GM23338 (cell line): ENCODE results near the gene C6orf89. TPM values are rescaled to one million over a fixed set of nuclear protein-coding genes. Genes with fewer than 3 reads are reported as not detected.

ENCODE experiments used
- ATAC-seq: fragments of 200-7000 bp; cut with Tn5 transposase; 3 replicates; pipeline ENCODE4 v1.9.1; 2020
- DNase-seq: peaks from one replicate; pipeline ENCODE4 v3.0.0-alpha.2; 2015; ENCODE audit warnings: low spot score
- H2AFZ ChIP-seq: fragments of 200-600 bp; sonication (generic); 2 replicates; pipeline ENCODE4 v1.8.0; 2016; ENCODE audit warnings: antibody characterized with exemption, mild to moderate bottlenecking, moderate library complexity
- H3F3A ChIP-seq: fragments of 200-600 bp; sonication (generic); replicated peaks from 2 replicates; pipeline ENCODE4 v1.8.0; 2017; ENCODE audit warnings: antibody characterized with exemption, mixed run types, low read depth
- H3K27ac ChIP-seq: fragments of 200-600 bp; sonication (generic); 2 replicates; pipeline ENCODE4 v1.6.1; 2016; ENCODE audit warnings: low read depth
- H3K27me3 ChIP-seq: fragments of 200-600 bp; sonication (generic); 2 replicates; pipeline ENCODE4 v1.8.0; 2016; ENCODE audit warnings: mild to moderate bottlenecking, mixed run types, moderate library complexity; ENCODE audit not compliant: insufficient read depth
- H3K36me3 ChIP-seq: fragments of 200-600 bp; sonication (generic); 2 replicates; pipeline ENCODE4 v1.8.0; 2016; ENCODE audit warnings: mild to moderate bottlenecking; ENCODE audit not compliant: insufficient read depth
- H3K4me1 ChIP-seq: fragments of 200-600 bp; sonication (generic); 2 replicates; pipeline ENCODE4 v1.8.0; 2016; ENCODE audit warnings: mild to moderate bottlenecking, moderate library complexity; ENCODE audit not compliant: insufficient read depth
- H3K4me2 ChIP-seq: fragments of 200-600 bp; sonication (generic); 2 replicates; pipeline ENCODE4 v1.7.1; 2017; ENCODE audit warnings: mixed run types
- H3K4me3 ChIP-seq: fragments of 200-600 bp; sonication (generic); 2 replicates; pipeline ENCODE4 v1.6.1; 2016; ENCODE audit warnings: mixed run types
- H3K79me2 ChIP-seq: fragments of 200-600 bp; sonication (generic); replicated peaks from 2 replicates; pipeline ENCODE4 v1.8.0; 2017; ENCODE audit warnings: mild to moderate bottlenecking; ENCODE audit not compliant: insufficient read depth
- H3K9me2 ChIP-seq: fragments of 200-600 bp; sonication (generic); 2 replicates; pipeline ENCODE4 v1.8.0; 2017; ENCODE audit not compliant: insufficient read depth
- H4K20me1 ChIP-seq: fragments of 200-600 bp; sonication (generic); replicated peaks from 2 replicates; pipeline ENCODE4 v1.8.0; 2017; ENCODE audit warnings: mild to moderate bottlenecking; ENCODE audit not compliant: insufficient read depth
- H3K27ac Mint-ChIP-seq: 2 replicates; pipeline ENCODE4 v1.8.0; 2020; ENCODE audit warnings: inconsistent platforms, mild to moderate bottlenecking, moderate library complexity, mixed read lengths
- H3K27me3 Mint-ChIP-seq: 3 replicates; pipeline ENCODE4 v1.8.0; 2022; ENCODE audit warnings: low read depth, mild to moderate bottlenecking, moderate library complexity, mixed read lengths, inconsistent platforms; ENCODE audit not compliant: insufficient read depth, poor library complexity
- H3K36me3 Mint-ChIP-seq: 3 replicates; pipeline ENCODE4 v1.8.0; 2021; ENCODE audit warnings: low read depth, mild to moderate bottlenecking, inconsistent platforms, moderate library complexity, mixed read lengths
- H3K4me1 Mint-ChIP-seq: 3 replicates; pipeline ENCODE4 v1.8.0; 2020; ENCODE audit warnings: mild to moderate bottlenecking, inconsistent platforms, mixed read lengths
- H3K4me3 Mint-ChIP-seq: 3 replicates; pipeline ENCODE4 v1.8.0; 2021; ENCODE audit warnings: moderate library complexity, mild to moderate bottlenecking, inconsistent platforms, mixed read lengths
- H3K9me3 Mint-ChIP-seq: 3 replicates; pipeline ENCODE4 v1.8.0; 2020; ENCODE audit warnings: moderate library complexity, mild to moderate bottlenecking, inconsistent platforms, mixed read lengths
- EZH2 ChIP-seq: fragments of 200-600 bp; sonication (generic); IDR thresholded peaks from one replicate; pipeline ENCODE4 v1.8.0; 2017; ENCODE audit warnings: antibody characterized with exemption, mild to moderate bottlenecking, low read depth; ENCODE audit not compliant: unreplicated experiment
- EZH2phosphoT487 ChIP-seq: fragments of 200-600 bp; sonication (generic); IDR thresholded peaks from one replicate; pipeline ENCODE4 v1.8.1; 2018; ENCODE audit warnings: antibody characterized with exemption; ENCODE audit not compliant: unreplicated experiment
- JUNB ChIP-seq: IDR thresholded peaks from one replicate; pipeline ENCODE4 v1.6.1; 2016; ENCODE audit warnings: antibody characterized with exemption; ENCODE audit not compliant: unreplicated experiment
- REST ChIP-seq: IDR thresholded peaks from one replicate; pipeline ENCODE4 v1.6.1; 2018; ENCODE audit warnings: antibody characterized with exemption; ENCODE audit not compliant: unreplicated experiment
- ZNF462 ChIP-seq: fragments of 250-450 bp; sonication (Bioruptor Pico); IDR thresholded peaks from 2 replicates; pipeline ENCODE4 v1.5.0; 2020; ENCODE audit warnings: mild to moderate bottlenecking, moderate library complexity
- polyA plus RNA-seq: library from polyadenylated mRNA; unstranded; fragments of >200 nt; fragmentation: Nextera tagmentation; extraction: Ambion mirVana; gene quantifications from 2 replicates; pipeline ENCODE4 v1.2.1, GENCODE V29; 2016
- total RNA-seq: library from RNA; depleted of rRNA; stranded (reverse); fragments of >200 nt; shearing (Covaris generic); gene quantifications from 2 replicates; pipeline ENCODE4 v1.2.3, GENCODE V29; 2014
- TF ChIP-seq, protein P1 (sequence below), 2 experiments: fragments of 200-600 bp in 1 of 2; sonication (generic) in 1 of 2; conservative IDR thresholded peaks; 2 replicates each; pipeline versions ENCODE4 v1.5.1 to v1.6.1; 2016 to 2017; ENCODE audit warnings: antibody characterized with exemption in 2 of 2, low read depth in 2 of 2, mild to moderate bottlenecking in 2 of 2, moderate library complexity in 1 of 2

The C6orf89 gene
- total and polyA plus RNA-seq, 2 experiments from 2014 or later, result 3.7 to 7.9 TPM

DNA sequence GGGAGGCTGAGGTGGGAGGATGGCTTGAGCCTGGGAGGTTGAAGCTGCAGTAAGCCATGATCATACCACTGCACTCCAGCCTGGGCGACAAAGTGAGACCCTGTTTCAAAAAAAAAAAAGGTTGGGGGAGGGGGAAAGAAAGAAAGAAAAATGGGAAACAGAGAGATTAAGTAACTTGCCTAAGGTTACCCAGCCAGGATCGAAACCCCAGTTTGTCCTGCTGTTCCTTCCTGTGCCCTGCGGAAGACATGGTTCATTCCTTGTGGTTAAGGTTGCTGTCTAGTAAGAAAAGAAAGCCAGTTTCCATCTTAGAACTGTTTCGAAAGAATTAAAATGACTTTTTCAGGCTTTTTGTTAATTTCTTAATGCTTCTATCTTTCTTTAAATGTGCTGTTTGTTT, 29.8 kb downstream of the C6orf89 start:
- no peak overlapping the region for H3K4me3 Mint-ChIP-seq
- H3K9me2 ChIP-seq, result no peaks in the 10 kb centered on the region
- peaks cover 8% of the 10 kb centered on the region for H3K4me1 Mint-ChIP-seq
- ATAC-seq (no peak), DNase-seq (no peak)
- H3K27me3 Mint-ChIP-seq, result peaks cover 12% of the 10 kb centered on the region
- no peaks in the 10 kb centered on the region for H3K79me2 ChIP-seq
- H3K27ac Mint-ChIP-seq, result no peak overlapping the region
- H3K4me1 ChIP-seq, result no peaks in the 10 kb centered on the region
- 0 out of 2 replicates have a peak, but pooled peaks cover 5% of the 10 kb centered on the region for H4K20me1 ChIP-seq
- no peaks in the 10 kb centered on the region for H3K36me3 ChIP-seq
- no peaks in the 10 kb centered on the region for H3K27me3 ChIP-seq
- no peak overlapping the region for H3K4me2 ChIP-seq
- no peak overlapping the region for H2AFZ ChIP-seq
- no peaks in the 10 kb centered on the region for H3K9me3 Mint-ChIP-seq
- no peak overlapping the region for H3K4me3 ChIP-seq
- H3F3A ChIP-seq, result no peaks in the 10 kb centered on the region
- H3K36me3 Mint-ChIP-seq, result no peaks in the 10 kb centered on the region
- TF ChIP-seq EZH2phosphoT487 (no peak), ZNF462 (CRISPR knock-in tag) (no peak), REST (no peak), JUNB (no peak), EZH2 (no peak)
- TF ChIP-seq, protein P1, sequence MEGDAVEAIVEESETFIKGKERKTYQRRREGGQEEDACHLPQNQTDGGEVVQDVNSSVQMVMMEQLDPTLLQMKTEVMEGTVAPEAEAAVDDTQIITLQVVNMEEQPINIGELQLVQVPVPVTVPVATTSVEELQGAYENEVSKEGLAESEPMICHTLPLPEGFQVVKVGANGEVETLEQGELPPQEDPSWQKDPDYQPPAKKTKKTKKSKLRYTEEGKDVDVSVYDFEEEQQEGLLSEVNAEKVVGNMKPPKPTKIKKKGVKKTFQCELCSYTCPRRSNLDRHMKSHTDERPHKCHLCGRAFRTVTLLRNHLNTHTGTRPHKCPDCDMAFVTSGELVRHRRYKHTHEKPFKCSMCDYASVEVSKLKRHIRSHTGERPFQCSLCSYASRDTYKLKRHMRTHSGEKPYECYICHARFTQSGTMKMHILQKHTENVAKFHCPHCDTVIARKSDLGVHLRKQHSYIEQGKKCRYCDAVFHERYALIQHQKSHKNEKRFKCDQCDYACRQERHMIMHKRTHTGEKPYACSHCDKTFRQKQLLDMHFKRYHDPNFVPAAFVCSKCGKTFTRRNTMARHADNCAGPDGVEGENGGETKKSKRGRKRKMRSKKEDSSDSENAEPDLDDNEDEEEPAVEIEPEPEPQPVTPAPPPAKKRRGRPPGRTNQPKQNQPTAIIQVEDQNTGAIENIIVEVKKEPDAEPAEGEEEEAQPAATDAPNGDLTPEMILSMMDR (conservative IDR thresholded peaks at IDR 0.05; ENCODE audit: low read depth in 2 of 2), result no peak
- no peak overlapping the region for H3K27ac ChIP-seq
